ENCODE data around the gene IL1RAPL2. TPM values are rescaled to one million over a fixed set of nuclear protein-coding genes. Genes with fewer than 3 reads are reported as not detected.
"Not testable (repeated sequence)": the region's sequence is repeated elsewhere in the genome, so short reads cannot be mapped to it uniquely, and the experiment has no call there.

IL1RAPL2 gene
- total RNA-seq, 2 experiments from 2014 or later: not detected

GRCh38 chrX:104864296-104864695, 298.3 kb downstream of the IL1RAPL2 start:
- no peak for ATAC-seq
- Mint-ChIP-seq H3K9me3 (ENCODE audit: low read depth) (no peaks in the 10 kb centered on the region), H3K27ac (no peak overlapping the region), H3K27me3 (no peaks in the 10 kb centered on the region), H3K36me3 (ENCODE audit: low read depth) (no peaks in the 10 kb centered on the region), H3K4me3 (no peak overlapping the region), H3K4me1 (no peaks in the 10 kb centered on the region)
- POLR2A ChIA-PET: interaction anchor here (0.6 kb wide), 1 partner anchor 281 kb away, joined by 4 read pairs; no protein-coding TSS in a partner anchor
- DNase-seq: no peak
- intact Hi-C loops (cut with DNase I, micrococcal nuclease): no loop called here
- CTCF ChIA-PET: interaction anchor here (0.7 kb wide), 1 partner anchor 704 kb away, joined by 3 read pairs; no protein-coding TSS in a partner anchor

- intact Hi-C loops (cut with DNase I, micrococcal nuclease): no loop called here
- no peak overlapping the region for H3K4me3 Mint-ChIP-seq
- H3K27me3 Mint-ChIP-seq: peaks cover 2% of the 10 kb centered on the region
- no peak overlapping the region for H3K27ac Mint-ChIP-seq
- DNase-seq (no peak), ATAC-seq (no peak)
- POLR2A ChIA-PET: no interaction called here
- CTCF ChIA-PET: no interaction called here
- H3K4me1 Mint-ChIP-seq: no peaks in the 10 kb centered on the region
- H3K36me3 Mint-ChIP-seq (ENCODE audit: low read depth): no peaks in the 10 kb centered on the region
- no peaks in the 10 kb centered on the region for H3K9me3 Mint-ChIP-seq (ENCODE audit: low read depth)
Measured at GRCh38 chrX:104877504-104877903, 311.5 kb downstream of the IL1RAPL2 start.

- no peak for DNase-seq
- Mint-ChIP-seq H3K4me3 (no peak overlapping the region), H3K27me3 (no peaks in the 10 kb centered on the region), H3K9me3 (ENCODE audit: low read depth) (no peaks in the 10 kb centered on the region), H3K27ac (no peak overlapping the region), H3K4me1 (no peaks in the 10 kb centered on the region), H3K36me3 (ENCODE audit: low read depth) (no peaks in the 10 kb centered on the region)
- POLR2A ChIA-PET: no interaction called here
- CTCF ChIA-PET: no interaction called here
- ATAC-seq: no peak
- intact Hi-C loops (cut with DNase I, micrococcal nuclease): no loop called here
Measured at GRCh38 chrX:104902070-104902469, 336.1 kb downstream of the IL1RAPL2 start.

GRCh38 chrX:104909694-104910093, 343.7 kb downstream of the IL1RAPL2 start:
- POLR2A ChIA-PET; H3K27ac Mint-ChIP-seq; H3K36me3 Mint-ChIP-seq (ENCODE audit: low read depth); H3K27me3 Mint-ChIP-seq; intact Hi-C loops (cut with DNase I, micrococcal nuclease); CTCF ChIA-PET; H3K9me3 Mint-ChIP-seq (ENCODE audit: low read depth); ATAC-seq: not testable (repeated sequence)
- DNase-seq: peak; percentile 20
- Mint-ChIP-seq H3K4me1 (peaks cover 13% of the 10 kb centered on the region), H3K4me3 (peak overlapping the region; percentile 61)

GRCh38 chrX:104913348-104913747, 347.3 kb downstream of the IL1RAPL2 start:
- ChIA-PET POLR2A (no interaction called here), CTCF (no interaction called here)
- Mint-ChIP-seq H3K9me3 (ENCODE audit: low read depth) (no peaks in the 10 kb centered on the region), H3K27ac (no peak overlapping the region), H3K4me1 (peaks cover 13% of the 10 kb centered on the region), H3K36me3 (ENCODE audit: low read depth) (no peaks in the 10 kb centered on the region), H3K27me3 (no peaks in the 10 kb centered on the region), H3K4me3 (no peak overlapping the region)
- ATAC-seq: no peak
- intact Hi-C loops (cut with DNase I, micrococcal nuclease): no loop called here
- no peak for DNase-seq

- CTCF ChIA-PET; H3K27me3 Mint-ChIP-seq; H3K36me3 Mint-ChIP-seq (ENCODE audit: low read depth); DNase-seq; ATAC-seq; POLR2A ChIA-PET; H3K27ac Mint-ChIP-seq; intact Hi-C loops (cut with DNase I, micrococcal nuclease); H3K4me3 Mint-ChIP-seq; H3K9me3 Mint-ChIP-seq (ENCODE audit: low read depth): not testable (repeated sequence)
- H3K4me1 Mint-ChIP-seq: peaks cover 13% of the 10 kb centered on the region
Measured at GRCh38 chrX:104914686-104915085, 348.7 kb downstream of the IL1RAPL2 start.

- Mint-ChIP-seq H3K27ac (no peak overlapping the region), H3K9me3 (ENCODE audit: low read depth) (no peaks in the 10 kb centered on the region), H3K4me3 (no peak overlapping the region), H3K27me3 (no peaks in the 10 kb centered on the region), H3K4me1 (no peaks in the 10 kb centered on the region), H3K36me3 (ENCODE audit: low read depth) (no peaks in the 10 kb centered on the region)
- intact Hi-C loops (cut with DNase I, micrococcal nuclease): no loop called here
- no peak for ATAC-seq
- no peak for DNase-seq
- ChIA-PET CTCF (no interaction called here), POLR2A (no interaction called here)
Measured at GRCh38 chrX:104918122-104918521, 352.1 kb downstream of the IL1RAPL2 start.

GRCh38 chrX:104921584-104922205, 355.7 kb downstream of the IL1RAPL2 start:
- no peak overlapping the region for H3K27ac Mint-ChIP-seq

GRCh38 chrX:104922206-104922621, 356.2 kb downstream of the IL1RAPL2 start:
- ATAC-seq (peak; percentile 86), DNase-seq (peak; percentile 74)
- Mint-ChIP-seq H3K36me3 (ENCODE audit: low read depth) (no peaks in the 10 kb centered on the region), H3K27ac (no peak overlapping the region), H3K4me3 (no peak overlapping the region), H3K4me1 (no peaks in the 10 kb centered on the region), H3K9me3 (ENCODE audit: low read depth) (no peaks in the 10 kb centered on the region), H3K27me3 (no peaks in the 10 kb centered on the region)
- intact Hi-C loops (cut with DNase I, micrococcal nuclease): loop anchor here (1.0 to 10.0 kb wide), 5 partner anchors 253 to 437 kb away; partner anchors contain the start of gene IL1RAPL2 (in 1 of the 2)
- CTCF ChIA-PET: interaction anchor here (1.1 to 1.3 kb wide), 2 partner anchors 9 to 15 kb away, joined by 3 to 5 read pairs; no protein-coding TSS in a partner anchor
- POLR2A ChIA-PET: no interaction called here

More at GRCh38 chrX:104921584-104922205, 355.7 kb downstream of the IL1RAPL2 start:
- no peaks in the 10 kb centered on the region for H3K4me1 Mint-ChIP-seq
- no peaks in the 10 kb centered on the region for H3K9me3 Mint-ChIP-seq (ENCODE audit: low read depth)
- H3K27me3 Mint-ChIP-seq: no peaks in the 10 kb centered on the region
- ChIA-PET CTCF (interaction anchor here (1.1 kb wide), 1 partner anchor 16 kb away, joined by 3 read pairs; no protein-coding TSS in a partner anchor), POLR2A (no interaction called here)
- no peak for DNase-seq
- ATAC-seq: no peak
- intact Hi-C loops (cut with DNase I, micrococcal nuclease): loop anchor here (1.0 to 10.0 kb wide), 5 partner anchors 253 to 437 kb away; partner anchors contain the start of gene IL1RAPL2 (in 1 of the 2)
- H3K36me3 Mint-ChIP-seq (ENCODE audit: low read depth): no peaks in the 10 kb centered on the region
- H3K4me3 Mint-ChIP-seq: no peak overlapping the region

GRCh38 chrX:104929324-104929723, 363.3 kb downstream of the IL1RAPL2 start:
- POLR2A ChIA-PET: no interaction called here
- no peak for ATAC-seq
- Mint-ChIP-seq H3K4me1 (no peaks in the 10 kb centered on the region), H3K9me3 (ENCODE audit: low read depth) (no peaks in the 10 kb centered on the region), H3K4me3 (no peak overlapping the region), H3K36me3 (ENCODE audit: low read depth) (no peaks in the 10 kb centered on the region), H3K27ac (no peak overlapping the region), H3K27me3 (no peaks in the 10 kb centered on the region)
- no peak for DNase-seq
- CTCF ChIA-PET: no interaction called here
- intact Hi-C loops (cut with DNase I, micrococcal nuclease): loop anchor here (10.0 kb wide), 2 partner anchors 365 to 445 kb away; partner anchors contain the start of gene IL1RAPL2 (in 1 of the 2)

- Mint-ChIP-seq H3K27ac (no peak overlapping the region), H3K36me3 (ENCODE audit: low read depth) (no peaks in the 10 kb centered on the region), H3K4me3 (no peak overlapping the region), H3K9me3 (ENCODE audit: low read depth) (no peaks in the 10 kb centered on the region), H3K27me3 (no peaks in the 10 kb centered on the region), H3K4me1 (no peaks in the 10 kb centered on the region)
- DNase-seq (no peak), ATAC-seq (no peak)
- ChIA-PET POLR2A (no interaction called here), CTCF (no interaction called here)
- intact Hi-C loops (cut with DNase I, micrococcal nuclease): no loop called here
Measured at GRCh38 chrX:104935581-104935980, 369.6 kb downstream of the IL1RAPL2 start.

- ChIA-PET CTCF (no interaction called here), POLR2A (no interaction called here)
- no peaks in the 10 kb centered on the region for H3K27me3 Mint-ChIP-seq
- H3K9me3 Mint-ChIP-seq (ENCODE audit: low read depth): no peaks in the 10 kb centered on the region
- intact Hi-C loops (cut with DNase I, micrococcal nuclease): no loop called here
- H3K4me3 Mint-ChIP-seq: no peak overlapping the region
- H3K4me1 Mint-ChIP-seq: no peaks in the 10 kb centered on the region
- DNase-seq (no peak), ATAC-seq (no peak)
- no peaks in the 10 kb centered on the region for H3K36me3 Mint-ChIP-seq (ENCODE audit: low read depth)
- H3K27ac Mint-ChIP-seq: no peak overlapping the region
Measured at GRCh38 chrX:104953251-104953650, 387.3 kb downstream of the IL1RAPL2 start.

Measured in activated CD4-positive, alpha-beta T cell treated with anti-CD3 and anti-CD28 coated beads for 36 hours (primary cell).